GM19035 (cell line): ENCODE measurements around the gene SF3B4.
"Not testable (repeated sequence)": the region's sequence is repeated elsewhere in the genome, so short reads cannot be mapped to it uniquely, and the experiment has no call there.

Experiments used
- ATAC-seq: cut with Tn5 transposase; IDR thresholded peaks from one replicate; pipeline ENCODE4 v1.9.1; 2021; ENCODE audit not compliant: unreplicated experiment

Gene SF3B4, protein sequence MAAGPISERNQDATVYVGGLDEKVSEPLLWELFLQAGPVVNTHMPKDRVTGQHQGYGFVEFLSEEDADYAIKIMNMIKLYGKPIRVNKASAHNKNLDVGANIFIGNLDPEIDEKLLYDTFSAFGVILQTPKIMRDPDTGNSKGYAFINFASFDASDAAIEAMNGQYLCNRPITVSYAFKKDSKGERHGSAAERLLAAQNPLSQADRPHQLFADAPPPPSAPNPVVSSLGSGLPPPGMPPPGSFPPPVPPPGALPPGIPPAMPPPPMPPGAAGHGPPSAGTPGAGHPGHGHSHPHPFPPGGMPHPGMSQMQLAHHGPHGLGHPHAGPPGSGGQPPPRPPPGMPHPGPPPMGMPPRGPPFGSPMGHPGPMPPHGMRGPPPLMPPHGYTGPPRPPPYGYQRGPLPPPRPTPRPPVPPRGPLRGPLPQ

GRCh38 chr1:149927563-149928400 lies at the start of gene SF3B4:
TSS of gene SF3B4 (minus strand) at chr1:149927803. CDS start at chr1:149927759, 44 bp downstream.
- ATAC-seq, result peak; percentile 98

- ATAC-seq, result no peak
Measured at GRCh38 chr1:149977345-149977744, 49.7 kb upstream of the SF3B4 start.

DNA sequence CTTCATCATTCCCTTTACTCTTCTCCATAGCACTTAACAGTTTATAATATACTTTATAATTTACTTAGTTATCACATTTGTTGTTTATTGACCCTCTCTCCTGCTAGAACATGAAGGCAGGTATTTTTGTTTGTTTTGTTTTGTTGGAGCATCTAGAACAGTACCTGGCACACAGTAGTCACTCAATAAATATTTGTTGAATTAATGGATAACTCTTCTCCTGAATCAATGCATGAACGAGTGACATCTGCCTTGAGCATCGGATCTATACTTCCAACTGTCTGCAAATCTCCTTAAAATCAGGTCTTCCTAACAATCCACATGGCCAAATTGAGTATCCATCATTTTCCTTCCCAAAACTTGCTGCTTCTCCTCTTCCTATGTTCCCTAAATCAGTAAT lies 44.9 kb upstream of the SF3B4 start:
- no peak for ATAC-seq

DNA sequence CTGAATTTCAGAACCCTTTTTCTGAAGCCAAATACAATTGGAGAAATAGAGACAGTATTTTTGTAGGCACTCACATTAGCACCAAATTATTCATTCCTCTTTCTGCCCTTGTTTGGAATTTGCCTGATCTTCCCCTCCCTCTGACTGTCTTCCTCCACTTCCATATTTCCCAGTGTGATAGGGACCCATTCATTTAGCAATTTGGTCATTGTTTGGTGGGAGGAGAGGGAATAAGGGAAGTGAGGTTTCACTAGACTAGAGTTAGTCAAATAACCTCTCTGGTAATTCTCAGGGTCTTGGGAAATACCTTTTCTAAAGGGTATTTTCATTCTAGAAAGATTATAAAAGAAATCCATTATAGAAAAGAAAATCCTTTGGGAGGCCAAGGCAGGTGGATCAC lies 40.0 kb upstream of the SF3B4 start:
- no peak for ATAC-seq

GRCh38 chr1:149967041-149967440 lies 39.4 kb upstream of the SF3B4 start:
- ATAC-seq, result no peak

- ATAC-seq, result no peak
Measured at GRCh38 chr1:149966405-149966804, 38.8 kb upstream of the SF3B4 start.

- ATAC-seq, result no peak
Measured at GRCh38 chr1:149965440-149965839, 37.8 kb upstream of the SF3B4 start.

GRCh38 chr1:149963358-149963757 lies 35.8 kb upstream of the SF3B4 start:
- ATAC-seq, result no peak

- ATAC-seq, result no peak
Measured at GRCh38 chr1:149962736-149963135, 35.1 kb upstream of the SF3B4 start.

DNA sequence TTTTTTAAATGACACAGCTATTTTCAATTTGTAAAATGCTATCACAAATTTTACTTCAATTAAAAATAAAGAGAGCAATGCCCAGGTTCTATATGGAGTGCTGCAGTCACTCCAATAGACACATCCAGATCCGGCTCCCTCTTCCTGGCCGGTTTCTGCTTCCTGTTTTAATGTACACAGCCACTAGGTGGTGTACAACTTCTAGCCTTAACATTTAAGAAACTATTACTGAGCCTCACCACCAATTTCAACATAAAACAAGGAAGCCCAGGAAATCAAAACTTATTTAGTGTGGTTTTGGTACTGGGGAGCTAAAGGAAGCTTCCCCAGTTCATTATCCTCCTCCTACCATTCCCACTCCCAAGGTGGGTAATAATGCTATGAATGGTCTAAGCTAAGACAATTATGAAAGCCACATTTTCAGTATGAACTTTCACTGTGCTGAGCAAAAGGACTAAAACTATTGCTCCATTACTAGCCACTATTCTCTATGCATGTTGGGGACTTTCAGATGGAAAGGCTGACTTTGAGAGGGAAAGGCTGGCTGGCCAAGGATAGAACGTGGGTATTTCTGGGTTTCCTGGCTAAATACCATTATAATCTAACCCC lies 34.5 kb upstream of the SF3B4 start:
- no peak for ATAC-seq

DNA sequence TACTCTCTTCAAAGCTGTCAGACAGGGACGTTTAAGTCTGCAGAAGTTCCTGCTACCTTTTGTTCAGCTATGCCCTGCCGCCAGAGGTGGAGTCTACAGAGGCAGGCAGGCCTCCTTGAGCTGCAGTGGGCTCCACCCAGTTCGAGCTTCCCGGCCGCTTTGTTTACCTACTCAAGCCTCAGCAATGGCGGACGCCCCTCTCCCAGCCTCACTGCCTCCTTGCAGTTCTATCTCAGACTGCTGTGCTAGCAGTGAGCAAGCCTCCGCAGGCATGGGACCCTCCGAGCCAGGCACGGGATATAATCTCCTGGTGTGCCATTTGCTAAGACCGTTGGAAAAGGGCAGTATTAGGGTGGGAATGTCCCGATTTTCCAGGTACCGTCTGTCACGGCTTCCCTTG lies 29.9 kb upstream of the SF3B4 start:
- not testable (repeated sequence) for ATAC-seq

GRCh38 chr1:149949911-149950310 lies 22.3 kb upstream of the SF3B4 start:
- ATAC-seq, result no peak

DNA sequence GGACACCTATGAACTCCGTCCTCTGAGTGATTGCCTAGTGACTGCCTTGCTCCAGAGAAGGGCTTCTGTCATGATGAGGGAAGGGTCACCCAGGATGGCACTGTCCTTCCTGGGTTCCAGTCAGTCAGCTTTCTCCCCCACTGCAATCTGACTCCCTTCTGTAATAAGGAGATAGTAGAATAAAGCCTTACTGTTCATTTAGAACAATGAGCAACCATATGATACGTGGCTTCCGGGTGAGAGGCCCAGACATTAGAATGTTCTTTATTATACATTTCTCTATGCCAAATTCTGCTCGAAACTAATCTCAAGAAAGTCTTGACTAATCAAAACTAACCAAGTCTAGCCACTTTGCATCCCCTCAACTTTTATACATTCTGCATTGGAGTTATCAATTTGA lies 17.6 kb upstream of the SF3B4 start:
- ATAC-seq, result no peak

GRCh38 chr1:149942885-149943284 lies 15.3 kb upstream of the SF3B4 start:
- ATAC-seq, result no peak

DNA sequence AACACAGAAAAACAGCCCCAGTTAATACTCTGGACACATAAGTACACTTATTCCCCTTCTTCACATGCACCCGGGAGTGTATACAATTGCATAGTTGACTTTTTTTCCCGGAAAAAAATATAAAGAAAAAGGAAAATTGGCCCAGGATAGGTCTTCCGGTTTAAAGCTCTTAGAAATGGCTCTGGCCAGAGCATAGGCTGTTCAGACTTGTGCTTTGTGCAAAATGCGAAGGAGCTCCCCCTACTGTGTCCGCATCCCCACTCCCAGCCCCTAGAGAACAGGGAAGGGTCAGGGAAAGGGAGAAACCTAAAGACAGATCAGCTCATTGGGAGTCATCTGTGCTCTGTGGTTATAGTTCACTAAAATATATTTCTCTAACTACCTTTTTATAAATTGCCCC lies 14.6 kb upstream of the SF3B4 start:
- ATAC-seq, result no peak

GRCh38 chr1:149940427-149940826 lies 12.8 kb upstream of the SF3B4 start:
- ATAC-seq, result no peak

DNA sequence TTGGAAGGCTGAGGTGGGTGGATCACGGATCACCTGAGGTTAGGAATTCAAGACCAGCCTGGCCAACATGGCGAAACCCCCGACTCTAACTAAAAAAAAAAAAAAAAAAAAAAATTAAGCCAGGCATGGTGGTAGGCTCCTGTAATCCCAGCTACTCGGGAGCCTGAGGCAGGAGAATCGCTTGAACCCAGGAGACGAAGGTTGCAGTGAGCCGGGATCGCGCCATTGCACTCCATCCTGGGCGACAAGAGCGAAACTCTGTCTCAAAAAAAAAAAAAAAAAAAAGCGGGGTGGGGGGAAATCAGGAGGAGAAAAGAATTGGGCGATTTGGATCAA lies 11.0 kb upstream of the SF3B4 start:
- not testable (repeated sequence) for ATAC-seq

DNA sequence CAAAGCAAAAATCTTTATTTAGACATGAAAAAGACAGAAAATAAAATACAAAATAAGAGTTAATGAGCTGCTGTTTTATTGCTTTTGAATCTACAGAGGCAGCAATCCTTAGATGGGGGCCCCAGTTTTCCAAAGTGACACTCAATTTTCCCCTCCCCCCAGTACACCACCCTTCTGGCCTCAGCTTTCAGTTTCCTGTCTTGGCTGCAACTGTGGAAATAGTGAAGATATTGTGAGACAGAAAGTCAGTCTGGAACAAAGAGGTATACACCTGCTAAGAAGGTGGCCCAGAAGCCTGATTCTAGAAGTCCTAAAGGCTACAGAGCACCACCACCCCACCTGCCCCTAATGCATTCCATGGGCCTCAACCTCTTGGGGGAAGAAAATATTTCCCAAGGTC lies 10.2 kb upstream of the SF3B4 start:
- ATAC-seq, result no peak

DNA sequence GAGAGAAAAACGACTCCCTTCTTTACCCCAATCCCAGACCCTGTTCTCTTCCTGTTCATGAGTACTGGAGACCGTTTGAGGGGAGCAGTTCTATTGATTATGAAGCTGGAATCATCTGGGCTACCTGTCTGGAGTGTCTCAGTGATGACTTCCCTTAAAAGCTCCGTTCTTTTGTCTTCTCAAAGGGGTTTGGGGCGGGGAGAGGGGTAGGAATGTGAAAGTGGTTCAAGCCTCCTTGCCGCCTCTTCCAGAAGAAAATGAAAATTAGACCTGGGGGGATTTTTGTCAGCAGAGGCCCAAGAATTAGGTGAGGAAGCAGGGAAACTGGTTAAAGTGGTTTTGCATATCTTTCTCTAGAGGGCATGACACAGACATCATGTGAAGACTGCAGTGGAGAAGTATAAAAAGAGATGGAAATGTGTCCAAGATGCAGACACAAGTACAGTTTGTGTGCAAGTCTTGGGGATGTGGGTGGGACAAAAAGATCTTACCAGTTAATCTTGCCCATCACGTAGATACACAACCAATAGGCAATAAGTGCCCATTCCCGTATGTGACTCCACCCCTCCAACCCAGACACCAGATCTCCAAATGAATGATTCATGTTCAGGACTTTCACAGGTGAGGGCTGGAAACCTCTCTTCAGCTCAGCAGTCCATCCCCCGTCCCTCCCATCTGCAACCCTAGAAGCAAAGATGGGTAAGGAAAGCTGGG lies 9.5 kb upstream of the SF3B4 start:
- no peak for ATAC-seq

DNA sequence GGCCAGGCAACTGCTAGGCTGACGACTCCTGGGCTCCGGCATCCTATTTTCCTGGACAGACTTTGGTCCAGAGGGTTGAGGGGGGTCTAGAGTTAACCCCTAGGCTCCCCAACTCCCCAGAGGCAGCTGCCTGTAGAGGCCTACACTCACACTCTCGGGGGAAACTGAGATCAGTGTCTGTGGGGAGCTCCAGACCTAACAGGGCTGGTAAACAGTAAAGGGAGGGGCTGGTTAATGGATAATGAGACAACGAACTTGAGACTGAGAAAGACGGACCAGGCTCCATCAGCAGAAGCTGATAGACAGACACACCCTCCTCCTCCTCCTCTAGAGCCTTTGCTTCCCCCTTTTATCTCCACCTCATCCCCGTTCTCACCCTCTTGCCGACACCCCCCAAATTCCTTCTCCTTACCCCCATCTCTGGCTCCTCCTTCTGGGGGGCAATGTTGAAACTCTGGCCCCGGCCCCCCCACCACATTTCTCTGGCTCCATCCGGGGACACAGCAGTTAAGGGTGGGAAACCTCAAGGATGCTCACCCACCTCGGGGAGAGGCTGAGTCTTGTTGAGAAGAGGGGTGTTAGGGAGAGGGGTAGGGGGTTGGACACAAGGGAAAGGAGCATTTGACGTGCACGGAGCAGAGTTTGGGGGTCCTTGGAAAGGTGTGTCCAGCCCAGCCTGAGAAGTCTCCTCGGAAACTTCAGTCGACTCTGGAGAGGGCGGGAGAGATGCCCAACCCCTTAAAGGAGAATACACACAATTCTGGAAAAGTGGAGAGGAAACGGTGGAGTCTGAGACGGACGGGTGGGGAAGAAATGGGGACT lies 8.8 kb upstream of the SF3B4 start, which contains the start of gene MTMR11:
Gene MTMR11 (minus strand): TSS at position 710 of the 822 bp plus-strand sequence. CDS start 232 bp downstream, at position 478.
- no peak for ATAC-seq
